BJ (cell line): ENCODE results near the gene SOX6. TPM values are rescaled to one million over a fixed set of nuclear protein-coding genes. Genes with fewer than 3 reads are reported as not detected.

Experiments
- CTCF ChIA-PET: fragments of 350-600 bp; formaldehyde crosslinking; extraction: SDS; loops from one replicate; lab custom pipeline; 2021; ENCODE audit warnings: antibody characterized with exemption, inconsistent platforms; lab: Yijun Ruan, JAX
- POLR2A ChIA-PET: fragments of 300-600 bp; sonication (Branson Sonifier 250); formaldehyde crosslinking; extraction: SDS; loops from one replicate; lab custom pipeline; 2021; ENCODE audit warnings: antibody characterized with exemption; lab: Charles Lee
- DNase-seq: peaks from one replicate; pipeline ENCODE4 v3.0.0-alpha.2; 2011; ENCODE audit warnings: low read depth
- H3K27me3 ChIP-seq: 2 replicates; pipeline ENCODE4 v1.6.0; 2011; ENCODE audit warnings: low read length; ENCODE audit not compliant: control insufficient read depth, insufficient read depth
- H3K36me3 ChIP-seq: 2 replicates; pipeline ENCODE4 v1.5.1; 2011; ENCODE audit warnings: low read length; ENCODE audit not compliant: control insufficient read depth, insufficient read depth
- H3K4me3 ChIP-seq: 2 replicates; pipeline ENCODE4 v1.5.1; 2011; ENCODE audit warnings: low read depth, mild to moderate bottlenecking, control low read depth, low read length
- CTCF ChIP-seq: IDR thresholded peaks from 2 replicates; pipeline ENCODE4 v1.5.1; 2011; ENCODE audit warnings: low read depth, mild to moderate bottlenecking, control low read depth, inconsistent platforms, low read length, moderate library complexity; ENCODE audit not compliant: insufficient read depth
- polyA plus RNA-seq: library from polyadenylated mRNA; depleted of rRNA; stranded (reverse); fragments of >200 nt; gene quantifications from 2 replicates; pipeline ENCODE4 v1.2.3, GENCODE V29; 2011

SOX6 gene
- polyA plus RNA-seq, 1 experiment: 1.9 TPM

- H3K36me3 ChIP-seq: no peaks in the 10 kb centered on the region
- no peak for TF ChIP-seq CTCF
- no peak overlapping the region for H3K4me3 ChIP-seq
- POLR2A ChIA-PET: no interaction called here
- CTCF ChIA-PET: no interaction called here
- no peaks in the 10 kb centered on the region for H3K27me3 ChIP-seq
- no peak for DNase-seq
Measured at GRCh38 chr11:16357775-16358174, 1.4 kb upstream of the SOX6 start.

GRCh38 chr11:16356761-16357393 lies 531 bp upstream of the SOX6 start:
- no peak overlapping the region for H3K4me3 ChIP-seq
- TF ChIP-seq CTCF: no peak
- no peak for DNase-seq
- H3K36me3 ChIP-seq: no peaks in the 10 kb centered on the region
- POLR2A ChIA-PET: no interaction called here
- CTCF ChIA-PET: no interaction called here
- no peaks in the 10 kb centered on the region for H3K27me3 ChIP-seq

- H3K27me3 ChIP-seq: no peaks in the 10 kb centered on the region
- no peak for DNase-seq
- ChIA-PET CTCF (no interaction called here), POLR2A (no interaction called here)
- no peaks in the 10 kb centered on the region for H3K36me3 ChIP-seq
- TF ChIP-seq CTCF: no peak
- H3K4me3 ChIP-seq: no peak overlapping the region
Measured at GRCh38 chr11:16352707-16353106, 3.6 kb downstream of the SOX6 start.

GRCh38 chr11:16350125-16350524 lies 6.2 kb downstream of the SOX6 start:
- no peaks in the 10 kb centered on the region for H3K27me3 ChIP-seq
- H3K36me3 ChIP-seq: no peaks in the 10 kb centered on the region
- no peak for TF ChIP-seq CTCF
- ChIA-PET POLR2A (no interaction called here), CTCF (no interaction called here)
- H3K4me3 ChIP-seq: no peak overlapping the region
- no peak for DNase-seq

- no peak for DNase-seq
- POLR2A ChIA-PET: no interaction called here
- H3K4me3 ChIP-seq: no peak overlapping the region
- H3K27me3 ChIP-seq: no peaks in the 10 kb centered on the region
- H3K36me3 ChIP-seq: no peaks in the 10 kb centered on the region
- TF ChIP-seq CTCF: no peak
- CTCF ChIA-PET: interaction anchor here (1.1 kb wide), 1 partner anchor 14 kb away, joined by 5 read pairs; no protein-coding TSS in a partner anchor
Measured at GRCh38 chr11:16347928-16348685, 8.2 kb downstream of the SOX6 start.
